Loucy (cell line): ENCODE data around the gene PRR13.

Experiments used
- H2AFZ ChIP-seq: fragments of 200-600 bp; sonication (generic); 2 replicates; pipeline ENCODE4 v1.6.0; 2016; ENCODE audit warnings: antibody characterized with exemption, mild to moderate bottlenecking, low read length, moderate library complexity
- H3F3A ChIP-seq: fragments of 200-600 bp; 2 replicates; pipeline ENCODE4 v1.6.0; 2016; ENCODE audit warnings: antibody characterized with exemption, low read depth, mild to moderate bottlenecking
- H3K27me3 ChIP-seq: fragments of 200-600 bp; sonication (generic); 2 replicates; pipeline ENCODE4 v1.6.1; 2014; ENCODE audit warnings: low read length, mild to moderate bottlenecking; ENCODE audit not compliant: insufficient read depth, poor library complexity, severe bottlenecking
- H3K36me3 ChIP-seq: fragments of 200-600 bp; sonication (generic); 2 replicates; pipeline ENCODE4 v1.6.1; 2016; ENCODE audit warnings: low read length; ENCODE audit not compliant: insufficient read depth
- H3K4me1 ChIP-seq: fragments of 200-600 bp; sonication (generic); 2 replicates; pipeline ENCODE4 v1.5.1; 2014; ENCODE audit warnings: low read length, mild to moderate bottlenecking; ENCODE audit not compliant: insufficient read depth, poor library complexity, severe bottlenecking
- H3K4me2 ChIP-seq: fragments of 200-600 bp; sonication (generic); 2 replicates; pipeline ENCODE4 v1.6.0; 2014; ENCODE audit warnings: antibody characterized with exemption, low read length, low read depth, mild to moderate bottlenecking; ENCODE audit not compliant: poor library complexity, severe bottlenecking
- H3K4me3 ChIP-seq: fragments of 200-600 bp; sonication (generic); 2 replicates; pipeline ENCODE4 v1.5.1; 2014; ENCODE audit warnings: low read length, mild to moderate bottlenecking, mixed read lengths; ENCODE audit not compliant: poor library complexity, severe bottlenecking
- H3K79me2 ChIP-seq: fragments of 200-600 bp; sonication (generic); 2 replicates; pipeline ENCODE4 v1.6.1; 2014; ENCODE audit warnings: low read length; ENCODE audit not compliant: insufficient read depth
- H3K9ac ChIP-seq: fragments of 200-600 bp; sonication (generic); 2 replicates; pipeline ENCODE4 v1.6.0; 2014; ENCODE audit warnings: mild to moderate bottlenecking, low read depth, low read length, moderate library complexity; ENCODE audit not compliant: poor library complexity, severe bottlenecking
- H3K9me2 ChIP-seq: fragments of 200-600 bp; sonication (generic); replicated peaks from 2 replicates; pipeline ENCODE4 v1.6.1; 2016; ENCODE audit warnings: low read depth, low read length, mixed read lengths
- H3K9me3 ChIP-seq: fragments of 200-600 bp; sonication (generic); 2 replicates; pipeline ENCODE4 v1.6.1; 2014; ENCODE audit warnings: mild to moderate bottlenecking, antibody characterized with exemption, low read length, low read depth; ENCODE audit not compliant: insufficient read depth
- H4K20me1 ChIP-seq: fragments of 200-600 bp; sonication (generic); 2 replicates; pipeline ENCODE4 v1.6.0; 2014; ENCODE audit warnings: antibody characterized with exemption, low read length, mild to moderate bottlenecking; ENCODE audit not compliant: insufficient read depth, poor library complexity, severe bottlenecking
- CTCF ChIP-seq: fragments of 200-600 bp; sonication (generic); conservative IDR thresholded peaks from 2 replicates; pipeline ENCODE4 v1.5.1; 2014; ENCODE audit warnings: mild to moderate bottlenecking, antibody characterized with exemption, low read length
- EZH2phosphoT487 ChIP-seq: fragments of 200-600 bp; IDR thresholded peaks from 2 replicates; pipeline ENCODE4 v1.6.1; 2018; ENCODE audit warnings: antibody characterized with exemption, mild to moderate bottlenecking, moderate library complexity, borderline replicate concordance

PRR13 gene

GRCh38 chr12:53481939-53482586 lies 40.5 kb downstream of the PRR13 start:
- Histone ChIP-seq H2AFZ (no peak overlapping the region), H4K20me1 (peaks cover 61% of the 10 kb centered on the region), H3K4me1 (no peaks in the 10 kb centered on the region), H3K27me3 (no peaks in the 10 kb centered on the region), H3K9ac (no peak overlapping the region), H3K9me2 (no peaks in the 10 kb centered on the region), H3K9me3 (no peaks in the 10 kb centered on the region), H3K79me2 (peaks cover 20% of the 10 kb centered on the region), H3F3A (peaks cover 4% of the 10 kb centered on the region; the same call in 1 of the 2 replicates), H3K4me3 (no peak overlapping the region), H3K36me3 (peaks cover 93% of the 10 kb centered on the region), H3K4me2 (no peak overlapping the region)
- TF ChIP-seq CTCF (peak; percentile 43), EZH2phosphoT487 (no peak)

GRCh38 chr12:53482626-53483168 lies 41.2 kb downstream of the PRR13 start:
- peaks cover 96% of the 10 kb centered on the region for H3K36me3 ChIP-seq
- H2AFZ ChIP-seq, result no peak overlapping the region
- peaks cover 16% of the 10 kb centered on the region; the same call in 1 of the 2 replicates for H3K79me2 ChIP-seq
- H3K9me2 ChIP-seq, result no peaks in the 10 kb centered on the region
- no peak overlapping the region for H3K4me2 ChIP-seq
- H3K27me3 ChIP-seq, result no peaks in the 10 kb centered on the region
- peaks cover 55% of the 10 kb centered on the region for H4K20me1 ChIP-seq
- no peaks in the 10 kb centered on the region for H3K9me3 ChIP-seq
- TF ChIP-seq CTCF (no peak), EZH2phosphoT487 (no peak)
- peaks cover 4% of the 10 kb centered on the region; the same call in 1 of the 2 replicates for H3F3A ChIP-seq
- H3K4me3 ChIP-seq, result no peak overlapping the region
- H3K4me1 ChIP-seq, result no peaks in the 10 kb centered on the region
- no peak overlapping the region for H3K9ac ChIP-seq

- peaks cover 94% of the 10 kb centered on the region for H3K36me3 ChIP-seq
- H3K9me3 ChIP-seq, result no peaks in the 10 kb centered on the region
These were observed 41.9 kb downstream of the PRR13 start for GRCh38 chr12:53483225-53483978.

More at GRCh38 chr12:53483225-53483978, 41.9 kb downstream of the PRR13 start:
- Histone ChIP-seq H3K79me2 (peaks cover 10% of the 10 kb centered on the region; the same call in 1 of the 2 replicates), H2AFZ (no peak overlapping the region), H3K9ac (no peak overlapping the region), H3K27me3 (no peaks in the 10 kb centered on the region), H3K9me2 (no peaks in the 10 kb centered on the region), H3F3A (peaks cover 4% of the 10 kb centered on the region; the same call in 1 of the 2 replicates), H3K4me1 (no peaks in the 10 kb centered on the region), H4K20me1 (peaks cover 48% of the 10 kb centered on the region), H3K4me2 (no peak overlapping the region), H3K4me3 (no peak overlapping the region)
- TF ChIP-seq CTCF (no peak), EZH2phosphoT487 (no peak)
